Anterior cingulate cortex (tissue), 58 donors: Measurements from ENCODE around the gene ZHX3.
A peak's percentile ranks its signal among the peaks of the same experiment; 100 is the strongest.

Experiments used
- DNase-seq, 58 donors: peaks; one replicate each; lab custom pipeline; 2025; lab: John Stamatoyannopoulos, UW

The ZHX3 gene

DNA sequence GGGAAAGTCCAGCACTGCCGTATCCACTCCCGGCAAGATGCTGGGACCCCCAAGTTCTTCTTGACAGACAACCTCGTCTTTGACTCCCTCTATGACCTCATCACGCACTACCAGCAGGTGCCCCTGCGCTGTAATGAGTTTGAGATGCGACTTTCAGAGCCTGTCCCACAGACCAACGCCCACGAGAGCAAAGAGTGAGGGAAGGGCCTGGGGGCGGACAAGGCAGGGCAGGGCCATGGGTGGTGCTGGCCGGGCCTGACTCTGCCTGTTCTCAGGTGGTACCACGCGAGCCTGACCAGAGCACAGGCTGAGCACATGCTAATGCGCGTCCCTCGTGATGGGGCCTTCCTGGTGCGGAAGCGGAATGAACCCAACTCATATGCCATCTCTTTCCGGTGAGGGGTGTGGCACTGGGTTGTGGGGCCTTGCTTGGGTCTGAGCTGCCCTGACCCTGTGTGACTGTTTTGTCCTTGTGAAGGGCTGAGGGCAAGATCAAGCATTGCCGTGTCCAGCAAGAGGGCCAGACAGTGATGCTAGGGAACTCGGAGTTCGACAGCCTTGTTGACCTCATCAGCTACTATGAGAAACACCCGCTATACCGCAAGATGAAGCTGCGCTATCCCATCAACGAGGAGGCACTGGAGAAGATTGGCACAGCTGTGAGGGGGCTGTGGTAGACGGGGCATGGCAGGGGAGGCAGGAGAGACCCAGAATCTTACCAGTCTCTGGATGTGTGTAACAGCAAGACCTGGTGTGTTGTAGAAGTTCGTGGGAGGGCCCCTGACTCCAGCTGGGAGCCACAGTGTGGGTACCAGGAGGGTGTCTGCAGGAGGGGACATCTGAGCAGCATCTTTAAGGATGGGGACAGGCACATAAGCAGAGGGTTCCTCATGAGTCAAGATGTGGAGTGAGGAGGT, 151.1 kb downstream of the ZHX3 start:
- DNase-seq, result no peak

DNA sequence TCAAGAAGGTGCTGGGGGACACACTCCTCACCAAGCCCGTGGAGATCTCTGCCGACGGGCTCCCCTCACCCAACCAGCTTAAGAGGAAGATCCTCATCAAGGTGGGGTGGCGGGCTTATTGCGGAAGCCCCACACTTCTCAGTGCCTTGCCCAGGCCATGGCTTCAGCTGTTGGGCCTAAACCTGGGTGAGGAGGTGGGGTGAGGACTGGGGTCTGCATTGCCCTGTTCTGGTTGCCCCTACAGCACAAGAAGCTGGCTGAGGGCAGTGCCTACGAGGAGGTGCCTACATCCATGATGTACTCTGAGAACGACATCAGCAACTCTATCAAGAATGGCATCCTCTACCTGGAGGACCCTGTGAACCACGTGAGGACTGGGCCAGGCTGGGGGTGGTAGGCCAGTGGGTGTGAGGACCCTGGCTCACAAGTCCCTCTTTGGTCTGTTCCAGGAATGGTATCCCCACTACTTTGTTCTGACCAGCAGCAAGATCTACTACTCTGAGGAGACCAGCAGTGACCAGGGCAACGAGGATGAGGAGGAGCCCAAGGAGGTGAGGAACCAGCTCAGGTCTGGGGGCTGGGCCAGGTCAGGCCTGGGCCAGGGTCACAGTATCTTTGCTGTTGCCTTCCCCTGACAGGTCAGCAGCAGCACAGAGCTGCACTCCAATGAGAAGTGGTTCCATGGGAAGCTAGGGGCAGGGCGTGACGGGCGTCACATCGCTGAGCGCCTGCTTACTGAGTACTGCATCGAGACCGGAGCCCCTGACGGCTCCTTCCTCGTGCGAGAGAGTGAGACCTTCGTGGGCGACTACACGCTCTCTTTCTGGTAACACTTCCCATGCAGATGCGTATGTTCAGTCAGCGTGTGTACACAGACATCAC, 152.3 kb downstream of the ZHX3 start:
- peak in 1 of 58 donors; percentile 17 for DNase-seq

DNA sequence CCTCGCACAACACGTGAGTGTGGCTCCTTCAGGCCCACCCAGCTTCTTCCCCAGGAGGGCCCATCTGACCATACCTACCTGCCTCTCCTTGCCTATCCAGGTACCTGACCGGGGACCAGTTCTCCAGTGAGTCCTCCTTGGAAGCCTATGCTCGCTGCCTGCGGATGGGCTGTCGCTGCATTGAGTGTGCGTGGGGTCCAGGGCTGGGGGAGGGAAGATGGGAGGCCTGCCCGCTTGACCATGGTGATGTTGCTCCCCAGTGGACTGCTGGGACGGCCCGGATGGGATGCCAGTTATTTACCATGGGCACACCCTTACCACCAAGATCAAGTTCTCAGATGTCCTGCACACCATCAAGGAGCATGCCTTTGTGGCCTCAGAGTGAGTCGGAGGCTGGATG, 153.7 kb downstream of the ZHX3 start:
- no peak for DNase-seq

DNA sequence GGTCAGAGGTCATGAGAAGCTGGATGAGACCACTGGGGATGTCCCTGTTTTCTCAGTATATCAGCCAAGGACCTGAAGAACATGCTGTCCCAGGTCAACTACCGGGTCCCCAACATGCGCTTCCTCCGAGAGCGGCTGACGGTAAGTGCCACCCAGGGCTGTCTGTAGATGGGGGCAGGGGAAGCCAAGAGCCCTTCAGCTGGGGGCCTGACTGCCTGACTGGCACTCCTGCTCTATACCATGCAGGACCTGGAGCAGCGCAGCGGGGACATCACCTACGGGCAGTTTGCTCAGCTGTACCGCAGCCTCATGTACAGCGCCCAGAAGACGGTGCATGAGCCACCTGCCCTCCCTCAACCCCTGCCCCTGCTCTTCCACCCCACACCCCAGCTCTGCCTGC, 155.1 kb downstream of the ZHX3 start:
- peak in 1 of 58 donors; percentile 34 for DNase-seq

DNA sequence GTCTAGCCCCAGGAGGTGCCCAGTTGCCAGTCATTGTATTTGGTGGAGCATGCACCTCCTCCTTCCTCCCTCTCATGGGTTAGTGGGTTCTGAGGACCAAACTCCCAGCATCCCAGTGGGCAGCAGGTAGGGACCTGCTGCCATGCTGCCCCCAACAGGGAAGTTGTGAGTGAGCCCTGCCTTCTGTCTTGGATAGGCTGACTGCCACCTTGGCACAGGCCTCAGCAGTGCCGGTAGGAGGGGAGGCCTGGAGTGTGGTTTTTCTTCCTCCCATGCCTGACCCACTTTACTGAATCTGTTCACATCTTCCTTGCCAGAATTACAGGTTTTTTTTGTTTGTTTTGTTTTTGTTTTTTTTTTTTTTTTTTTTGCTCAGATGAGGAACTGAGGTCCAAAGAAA, 155.6 kb downstream of the ZHX3 start:
- peak in 33 of 58 donors; percentile 11 to 85 (median 34) for DNase-seq

DNA sequence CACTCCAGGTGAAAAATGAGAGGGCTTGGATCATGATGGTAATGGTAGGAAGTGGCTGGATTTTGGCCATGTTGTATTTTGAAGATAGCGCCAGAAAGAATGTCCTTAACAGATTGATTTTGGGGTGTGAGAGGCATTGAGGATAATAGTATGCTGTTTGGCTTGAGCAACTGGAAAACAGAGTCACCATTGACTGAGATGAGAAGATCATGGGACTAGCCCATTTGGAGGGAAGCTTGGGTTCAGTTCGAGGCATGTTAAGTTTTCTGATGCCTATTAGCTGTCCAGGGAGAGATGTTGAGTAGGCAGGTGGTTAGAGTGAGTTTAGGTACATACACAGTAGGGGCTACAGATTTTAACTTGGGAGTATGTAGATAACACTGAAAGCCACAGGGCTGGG, 156.8 kb downstream of the ZHX3 start:
- DNase-seq, result no peak

DNA sequence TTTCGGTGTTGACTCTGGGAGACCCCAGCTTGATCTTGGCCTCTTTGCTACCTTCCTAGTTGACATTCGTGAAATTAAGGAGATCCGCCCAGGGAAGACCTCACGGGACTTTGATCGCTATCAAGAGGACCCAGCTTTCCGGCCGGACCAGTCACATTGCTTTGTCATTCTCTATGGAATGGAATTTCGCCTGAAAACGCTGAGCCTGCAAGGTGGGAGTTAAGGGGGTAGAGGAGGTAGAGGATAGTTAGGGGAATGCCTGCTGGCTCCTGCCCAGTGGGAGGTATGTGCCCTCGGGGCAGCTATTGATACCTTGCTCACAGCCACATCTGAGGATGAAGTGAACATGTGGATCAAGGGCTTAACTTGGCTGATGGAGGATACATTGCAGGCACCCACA, 158.0 kb downstream of the ZHX3 start:
- no peak for DNase-seq

DNA sequence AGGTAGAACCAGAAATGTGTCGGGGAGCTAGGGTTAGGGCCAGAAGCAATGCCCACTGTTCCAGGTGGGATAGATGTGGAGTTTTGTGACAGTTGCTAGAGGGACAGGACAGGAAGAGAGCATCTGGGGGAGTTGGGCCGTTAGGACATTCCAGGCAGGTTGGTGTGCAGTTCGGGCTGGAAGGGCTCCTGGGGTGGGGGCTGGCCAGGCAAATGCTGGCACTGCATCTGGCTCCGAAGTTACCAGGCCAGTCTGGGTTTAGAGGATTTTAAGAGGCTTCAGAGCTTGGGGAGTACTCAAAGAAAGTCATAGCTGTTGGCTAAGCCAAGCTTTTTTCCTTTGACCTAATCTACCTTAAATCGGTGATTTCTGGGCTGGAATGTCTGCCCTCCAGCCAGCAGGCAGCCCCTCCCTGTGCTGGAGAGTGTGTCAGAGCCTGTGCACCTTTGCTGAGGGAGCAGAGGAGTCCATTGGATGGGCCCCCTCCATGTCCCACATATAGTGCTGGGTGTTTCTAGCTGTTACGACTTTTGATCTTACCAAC, 159.4 kb downstream of the ZHX3 start:
- DNase-seq, result no peak

DNA sequence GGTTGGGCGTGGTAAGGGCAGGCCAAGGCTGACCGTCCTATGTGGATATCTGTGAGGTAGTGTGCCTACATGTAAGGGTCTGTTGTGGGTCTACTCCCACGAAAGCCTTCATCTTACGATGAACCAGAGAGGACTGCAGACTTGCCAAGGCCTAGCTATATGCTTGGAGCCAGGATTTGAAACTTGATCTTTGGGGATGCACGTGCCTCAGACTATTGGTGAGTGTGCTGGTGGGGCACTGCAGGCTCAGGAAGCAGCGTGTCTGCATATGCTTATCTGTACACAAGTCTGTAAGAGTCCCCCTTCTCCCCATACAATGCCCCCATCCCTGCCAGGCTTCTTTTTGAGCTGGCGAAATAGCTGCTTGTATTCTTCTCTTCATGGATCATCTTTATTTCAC, 162.3 kb downstream of the ZHX3 start:
- no peak for DNase-seq

DNA sequence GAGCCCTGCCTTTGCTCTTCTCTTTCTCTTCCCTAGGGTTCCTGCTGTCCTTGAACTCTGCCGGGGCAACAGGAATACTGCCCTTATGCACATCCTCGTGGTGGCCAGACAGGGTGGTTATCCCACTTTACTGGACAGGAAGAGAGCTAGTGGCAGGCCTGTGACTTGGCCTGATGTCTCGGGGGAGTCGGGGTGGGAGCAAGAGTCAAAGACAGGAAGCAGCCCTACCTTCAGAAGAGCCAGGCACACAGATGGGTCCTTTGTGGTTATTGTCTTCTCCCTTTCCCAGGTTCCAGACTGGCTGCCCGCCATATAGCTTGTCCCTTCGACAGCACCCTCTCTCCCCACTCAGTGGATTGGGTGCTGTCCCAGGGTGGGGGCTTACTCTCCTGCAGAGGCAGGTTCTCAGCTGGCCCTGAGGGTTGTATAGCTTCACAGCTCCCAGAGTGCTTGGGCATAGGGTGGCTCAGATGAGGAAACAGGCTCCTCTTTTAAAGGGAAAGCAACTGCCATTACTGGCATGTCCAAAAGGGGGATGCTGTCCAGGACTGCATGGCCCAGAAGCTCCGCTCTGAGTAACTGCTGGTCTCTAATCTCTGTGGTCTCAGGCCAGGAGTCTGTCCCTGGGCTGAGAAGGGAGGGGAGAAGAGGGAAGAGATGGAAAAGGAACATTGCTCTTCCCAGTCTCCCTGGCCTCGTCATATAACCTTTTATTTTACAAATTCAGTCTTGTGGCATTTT, 162.9 kb downstream of the ZHX3 start:
- DNase-seq, result no peak

DNA sequence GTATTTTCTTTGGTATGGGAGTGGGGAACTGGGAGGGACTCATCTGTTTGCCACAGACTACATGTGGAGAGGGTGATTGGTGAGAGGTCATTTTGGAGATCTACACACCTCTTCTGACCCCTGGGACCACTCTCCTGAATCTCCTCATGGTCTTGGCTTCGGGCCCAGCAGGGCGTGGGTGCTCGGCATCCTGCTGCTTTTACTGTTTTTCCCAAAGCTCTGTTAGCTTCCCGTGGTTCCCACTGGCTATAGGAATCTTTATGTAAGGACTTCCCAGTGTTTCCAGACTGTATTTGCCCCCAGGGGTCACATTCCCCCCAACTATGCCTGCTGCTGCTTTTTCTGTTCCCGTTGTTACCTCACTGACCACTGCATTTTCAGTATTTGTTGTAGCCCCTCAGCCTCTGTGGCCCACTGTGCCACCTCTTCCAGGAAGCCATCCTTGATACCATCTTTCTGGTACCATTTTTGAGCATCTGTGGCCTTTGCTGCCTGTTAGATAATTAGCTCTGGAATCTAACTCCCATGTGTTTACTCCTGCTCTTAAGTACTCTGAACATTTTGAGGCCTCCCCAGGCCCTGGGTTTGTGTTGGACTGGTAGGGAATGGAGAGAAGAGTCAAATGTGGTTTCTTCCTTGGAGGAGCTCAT, 165.3 kb downstream of the ZHX3 start:
- no peak for DNase-seq

DNA sequence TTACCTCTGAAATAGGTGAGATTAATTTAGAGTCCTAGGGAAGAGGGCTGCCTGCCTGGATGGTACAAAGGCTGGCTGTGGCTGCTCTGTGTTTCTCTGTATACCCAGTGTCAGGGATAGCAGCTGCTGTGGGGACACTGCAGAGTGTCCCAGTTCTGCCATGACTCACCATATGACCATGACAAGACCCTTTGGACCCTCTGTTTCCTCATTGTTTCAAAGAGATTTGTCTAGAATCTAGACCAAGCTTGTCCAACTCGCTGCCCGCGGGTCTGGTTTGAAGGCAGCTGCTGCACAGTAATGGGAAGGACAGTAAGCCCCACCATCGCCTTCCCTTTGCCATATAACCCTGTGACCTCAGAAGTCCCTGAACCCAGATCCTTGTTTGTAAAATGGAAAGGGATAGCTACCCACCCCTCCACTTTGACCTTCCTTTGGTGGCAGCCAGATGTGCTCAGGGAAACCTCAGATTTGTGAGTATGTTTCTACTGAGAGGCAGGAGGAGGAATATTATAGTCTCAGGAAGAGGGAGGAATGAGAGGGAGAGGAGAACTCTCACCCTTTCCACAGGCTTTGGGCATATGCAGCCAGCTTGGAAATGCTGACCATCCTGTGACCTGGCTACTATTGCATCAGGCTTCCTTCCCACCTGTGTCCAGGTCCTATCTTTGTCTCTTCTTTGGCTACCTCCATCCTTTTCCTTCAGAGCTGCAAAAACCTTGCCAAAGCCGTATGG, 166.2 kb downstream of the ZHX3 start:
- peak in 1 of 58 donors; percentile 15 for DNase-seq

DNA sequence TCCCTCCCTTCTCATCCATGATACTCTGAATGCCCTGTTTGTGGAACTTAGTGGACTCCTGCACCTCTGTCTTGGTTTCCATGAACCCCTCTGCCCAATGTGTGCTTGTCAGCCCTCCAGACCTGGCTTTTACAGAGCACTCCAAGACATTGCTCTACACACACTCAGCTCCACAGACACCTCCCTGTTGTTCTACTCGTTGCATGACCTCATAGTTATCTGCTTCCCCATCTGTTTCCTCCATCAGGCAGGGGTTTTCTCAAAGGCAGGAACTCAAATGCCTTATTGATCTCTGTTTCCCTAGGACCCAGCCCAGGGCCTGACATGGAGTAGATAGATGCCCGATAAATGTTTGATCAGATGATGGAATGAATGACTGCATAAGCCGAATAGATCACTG, 166.9 kb downstream of the ZHX3 start:
- no peak for DNase-seq

DNA sequence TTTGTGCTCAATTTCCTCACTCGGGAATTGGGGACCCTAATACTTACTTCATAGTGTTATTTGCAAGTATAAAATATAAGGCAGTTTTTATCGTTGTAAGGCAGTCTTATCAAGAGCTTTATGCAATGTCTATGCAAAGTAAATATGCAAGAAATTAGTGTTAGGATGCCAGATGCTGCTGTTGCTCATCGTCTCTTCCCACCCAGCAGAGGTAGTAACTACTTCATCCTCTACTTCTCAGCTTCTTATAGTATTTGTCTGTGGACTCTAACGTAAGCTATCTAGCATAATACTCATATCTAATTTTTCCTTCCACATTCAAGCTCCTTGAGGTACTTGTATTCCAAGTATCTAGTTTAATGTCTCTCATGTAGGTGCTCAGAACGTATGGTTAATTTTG, 168.6 kb downstream of the ZHX3 start:
- no peak for DNase-seq

DNA sequence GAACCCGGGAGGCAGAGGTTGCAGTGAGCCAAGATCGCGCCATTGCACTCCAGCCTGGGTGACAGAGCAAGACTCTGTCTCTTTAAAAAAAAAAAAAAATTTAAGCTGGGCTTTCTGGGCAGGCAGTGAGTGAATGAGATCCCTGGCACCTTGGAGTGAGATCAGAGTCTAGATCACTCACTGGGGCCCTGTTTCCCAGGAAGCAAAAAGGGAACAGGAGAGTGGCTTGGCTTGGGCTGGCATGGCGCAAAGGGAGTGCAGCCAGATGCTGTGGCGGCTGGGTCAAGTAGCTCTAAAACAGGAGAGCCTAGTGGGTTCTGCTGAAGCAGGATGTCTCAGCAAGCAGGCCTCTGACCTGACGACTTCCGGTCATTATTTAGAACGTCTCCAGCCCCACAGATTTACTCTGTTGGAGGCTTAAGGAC, 169.8 kb downstream of the ZHX3 start:
- peak in 38 of 58 donors; percentile 20 to 74 (median 46) for DNase-seq

DNA sequence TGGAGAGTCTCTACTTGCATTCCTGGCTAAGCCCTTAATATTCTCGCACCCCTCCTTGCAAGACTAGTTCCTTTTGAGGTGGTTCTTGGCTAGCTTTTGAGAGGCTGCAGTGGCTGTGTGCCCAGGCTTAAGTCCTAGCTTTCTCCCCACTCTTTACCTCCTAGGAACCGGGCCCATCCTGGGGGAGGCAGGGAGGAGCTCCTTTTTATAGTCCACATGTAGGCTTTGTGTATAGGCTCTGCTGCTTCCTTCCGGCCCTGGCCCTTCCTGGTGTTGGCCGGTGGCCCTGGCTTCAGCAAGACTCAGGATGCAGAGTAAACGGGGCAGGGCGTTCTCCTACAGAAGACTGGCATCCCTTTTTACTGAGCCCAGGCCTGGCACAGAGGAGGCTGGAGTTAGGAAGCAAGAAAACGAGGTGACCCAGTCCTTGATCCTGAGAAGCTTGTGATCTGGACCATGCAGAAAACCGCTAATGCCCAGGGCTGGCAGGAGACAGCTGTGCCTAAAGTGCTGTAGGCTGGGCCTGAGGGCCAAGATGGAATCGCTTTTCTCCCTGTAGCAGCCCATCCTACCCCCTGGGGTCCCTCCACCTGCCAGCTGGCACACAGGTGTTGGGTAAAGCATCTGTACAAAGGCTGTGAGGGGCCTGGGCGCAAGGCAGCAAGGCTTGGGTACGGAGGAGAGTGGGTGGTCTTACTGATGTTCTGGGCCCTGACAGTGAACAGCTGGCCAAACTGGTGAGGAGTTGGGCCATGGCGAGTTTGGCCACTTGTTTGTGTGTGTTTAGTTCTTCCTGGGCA, 171.5 kb downstream of the ZHX3 start:
- peak in 51 of 58 donors; percentile 20 to 93 (median 59) for DNase-seq

DNA sequence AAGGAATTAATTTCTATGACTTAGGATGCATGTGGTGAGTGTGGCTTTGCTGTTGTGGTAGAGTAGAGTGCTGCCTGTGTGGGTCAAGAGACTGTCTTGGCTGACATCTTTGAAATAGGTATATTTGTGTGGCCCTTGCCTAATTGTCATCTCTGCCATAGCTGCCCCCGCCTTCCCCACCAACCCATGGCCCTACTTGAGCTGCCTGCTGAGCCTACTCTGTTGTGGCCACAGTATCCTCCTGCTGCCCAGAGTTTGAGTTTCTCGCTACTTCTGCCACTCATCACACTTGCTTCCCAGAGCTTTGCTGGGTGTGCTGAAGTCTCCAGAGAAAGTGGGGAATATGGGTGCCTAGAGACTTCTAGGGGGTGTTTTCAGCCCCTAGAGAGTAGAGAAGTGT, 172.2 kb downstream of the ZHX3 start:
- no peak for DNase-seq

DNA sequence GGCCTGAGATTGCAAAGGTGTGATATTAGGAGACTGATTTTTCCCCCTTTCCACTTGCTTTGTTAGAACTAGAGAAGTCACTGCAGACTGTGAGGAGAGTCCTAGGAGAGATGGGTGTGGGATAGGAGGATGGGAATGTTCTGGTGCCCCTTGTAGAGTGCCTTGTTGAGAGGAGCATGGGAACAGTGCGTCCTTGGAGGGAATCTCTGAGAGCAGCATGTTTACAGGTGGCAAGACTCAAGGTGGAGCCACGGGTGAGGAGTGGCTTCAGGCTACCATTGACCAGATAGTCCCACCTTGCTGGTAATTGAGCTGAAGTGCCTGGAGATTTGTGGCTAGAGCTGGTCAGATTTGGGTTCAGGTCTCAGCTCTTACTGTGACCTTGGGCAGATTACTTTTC, 174.2 kb downstream of the ZHX3 start:
- DNase-seq, result no peak
